ENCODE results near the gene PRCP.
A peak's percentile ranks its signal among the peaks of the same experiment; 100 is the strongest.

PRCP gene

GRCh38 chr11:82906931-82907330 is 6.7 kb upstream of the PRCP start:
- DNase-seq: no peak

GRCh38 chr11:82906236-82906635 is 6.0 kb upstream of the PRCP start:
- DNase-seq: no peak

- no peak for DNase-seq
Observed at GRCh38 chr11:82903843-82904586, 3.8 kb upstream of the PRCP start.

GRCh38 chr11:82902880-82903279 is 2.6 kb upstream of the PRCP start:
- DNase-seq: no peak

GRCh38 chr11:82901922-82902485 is 1.8 kb upstream of the PRCP start:
- DNase-seq: no peak

GRCh38 chr11:82901165-82901921 is 1.1 kb upstream of the PRCP start, which contains the start of gene DDIAS:
TSS of gene DDIAS (plus strand) at chr11:82901736. CDS start at chr11:82914739, 13,003 bp downstream.
- DNase-seq: peak; percentile 89

GRCh38 chr11:82899957-82900276 is 313 bp downstream of the PRCP start:
- no peak for DNase-seq

- no peak for DNase-seq
Observed at GRCh38 chr11:82899186-82899820, 927 bp downstream of the PRCP start.

GRCh38 chr11:82898241-82898640 is 2.0 kb downstream of the PRCP start:
- DNase-seq: no peak

GRCh38 chr11:82896183-82896582 is 4.0 kb downstream of the PRCP start:
- no peak for DNase-seq

GRCh38 chr11:82895437-82896091 is 4.7 kb downstream of the PRCP start:
- DNase-seq: no peak

GRCh38 chr11:82892611-82893169 is 7.5 kb downstream of the PRCP start:
- DNase-seq: no peak

GRCh38 chr11:82890936-82891335 is 9.3 kb downstream of the PRCP start:
- DNase-seq: no peak

- DNase-seq: no peak
Observed at GRCh38 chr11:82890002-82890341, 10.3 kb downstream of the PRCP start.

GRCh38 chr11:82889133-82890001 is 10.9 kb downstream of the PRCP start:
- DNase-seq: no peak

- DNase-seq: no peak
Observed at GRCh38 chr11:82883853-82884252, 16.4 kb downstream of the PRCP start.

GRCh38 chr11:82874646-82875523 is 25.3 kb downstream of the PRCP start:
- no peak for DNase-seq

- no peak for DNase-seq
Observed at GRCh38 chr11:82873919-82874333, 26.3 kb downstream of the PRCP start.

GRCh38 chr11:82872377-82873150 is 27.7 kb downstream of the PRCP start:
- no peak for DNase-seq

- DNase-seq: no peak
Observed at GRCh38 chr11:82871646-82872045, 28.6 kb downstream of the PRCP start.
